Measurements from ENCODE around the gene SLC38A3. TPM values are rescaled to one million over a fixed set of nuclear protein-coding genes. Genes with fewer than 3 reads are reported as not detected.

The SLC38A3 gene
- total RNA-seq, 4 donors from 2014 or later: not detected

DNA sequence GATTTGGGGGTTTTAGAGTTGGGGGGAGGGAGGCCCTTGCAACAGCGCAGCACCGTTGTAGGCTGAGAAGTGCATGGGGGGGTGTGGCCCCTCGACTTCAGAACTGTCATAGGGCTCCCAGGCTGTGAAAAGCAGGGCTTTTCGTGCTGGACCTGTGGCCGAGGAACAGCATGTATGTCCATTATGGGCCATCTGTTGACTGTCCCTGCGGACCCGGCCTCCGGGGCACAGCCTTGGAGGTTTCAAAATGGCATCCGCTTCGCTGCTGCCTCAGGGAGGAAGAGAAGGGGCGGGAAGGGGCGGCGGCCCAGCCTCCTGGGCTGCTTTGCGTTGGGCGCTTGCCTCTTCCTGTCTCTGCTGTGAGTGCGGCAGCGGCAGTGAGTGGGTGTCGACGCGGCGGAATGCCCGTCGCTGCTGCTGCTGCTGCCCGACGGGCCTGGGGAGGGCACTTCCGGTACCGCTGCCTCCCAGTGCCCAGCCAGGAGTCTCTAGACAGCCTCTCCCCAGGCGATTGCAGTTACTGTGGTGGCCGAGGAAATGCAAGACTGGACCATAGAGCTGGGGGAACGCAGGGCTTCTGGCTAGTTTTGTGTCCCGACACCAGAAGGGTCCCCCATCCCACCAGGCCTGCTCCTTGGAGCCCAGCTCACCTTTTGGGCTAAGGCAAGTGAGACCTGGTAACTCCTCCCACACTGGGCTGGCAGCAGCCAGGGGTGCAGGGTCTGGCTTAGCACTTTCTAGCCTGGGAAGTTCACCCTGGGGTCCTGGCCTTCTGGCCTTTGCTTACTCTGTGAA is 32.9 kb downstream of the SLC38A3 start:
- H3K9me3 ChIP-seq: no peaks in the 10 kb centered on the region
- peak overlapping the region; percentile 90 to 98 (median 96) for H3K27ac ChIP-seq
- intact Hi-C loops (cut with DNase I): no loop called here
- TF ChIP-seq POLR2A (IDR thresholded peaks at IDR 0.05): peak in 3 of 4 donors; percentile 57 to 81 (median 67)
- TF ChIP-seq, protein P1, sequence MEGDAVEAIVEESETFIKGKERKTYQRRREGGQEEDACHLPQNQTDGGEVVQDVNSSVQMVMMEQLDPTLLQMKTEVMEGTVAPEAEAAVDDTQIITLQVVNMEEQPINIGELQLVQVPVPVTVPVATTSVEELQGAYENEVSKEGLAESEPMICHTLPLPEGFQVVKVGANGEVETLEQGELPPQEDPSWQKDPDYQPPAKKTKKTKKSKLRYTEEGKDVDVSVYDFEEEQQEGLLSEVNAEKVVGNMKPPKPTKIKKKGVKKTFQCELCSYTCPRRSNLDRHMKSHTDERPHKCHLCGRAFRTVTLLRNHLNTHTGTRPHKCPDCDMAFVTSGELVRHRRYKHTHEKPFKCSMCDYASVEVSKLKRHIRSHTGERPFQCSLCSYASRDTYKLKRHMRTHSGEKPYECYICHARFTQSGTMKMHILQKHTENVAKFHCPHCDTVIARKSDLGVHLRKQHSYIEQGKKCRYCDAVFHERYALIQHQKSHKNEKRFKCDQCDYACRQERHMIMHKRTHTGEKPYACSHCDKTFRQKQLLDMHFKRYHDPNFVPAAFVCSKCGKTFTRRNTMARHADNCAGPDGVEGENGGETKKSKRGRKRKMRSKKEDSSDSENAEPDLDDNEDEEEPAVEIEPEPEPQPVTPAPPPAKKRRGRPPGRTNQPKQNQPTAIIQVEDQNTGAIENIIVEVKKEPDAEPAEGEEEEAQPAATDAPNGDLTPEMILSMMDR (IDR thresholded peaks at IDR 0.05): no peak
- DNase-seq: peak; percentile 65
- whole genome bisulfite sequencing, 2 donors: 0 to 20% methylated on average over 1 of the region's 31 CpGs
- no peaks in the 10 kb centered on the region for H3K36me3 ChIP-seq
- peaks cover 54 to 82% (median 57%) of the 10 kb centered on the region in 3 donors for H3K4me1 ChIP-seq
- H3K27me3 ChIP-seq: no peaks in the 10 kb centered on the region
- peak overlapping the region; percentile 74 to 96 (median 88) for H3K4me3 ChIP-seq

DNA sequence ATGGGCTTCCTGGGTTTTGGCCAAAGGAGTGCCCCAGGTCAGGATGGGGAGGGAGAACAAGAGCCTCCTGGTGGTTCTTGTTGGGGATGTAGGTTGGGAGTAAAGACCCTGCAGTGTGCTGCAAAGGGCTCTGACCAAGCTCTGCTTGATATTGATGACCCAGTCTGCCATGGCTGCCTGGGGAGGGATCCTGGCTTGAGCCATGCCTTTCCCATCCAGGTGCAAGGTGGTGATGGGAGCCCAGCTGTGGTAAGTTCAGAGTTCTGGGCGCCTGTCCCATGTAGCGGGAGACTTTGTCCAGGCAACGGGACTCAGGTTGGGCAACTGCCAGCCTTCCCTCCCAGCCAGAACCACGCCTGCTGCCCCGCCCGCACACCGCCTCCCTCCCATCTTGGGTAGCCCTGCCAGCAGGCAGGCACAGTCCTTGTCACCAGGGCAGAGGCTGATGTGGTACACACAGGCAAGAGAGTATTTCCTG is 33.5 kb downstream of the SLC38A3 start:
- no peaks in the 10 kb centered on the region for H3K27me3 ChIP-seq
- H3K27ac ChIP-seq: peak overlapping the region; percentile 90 to 98 (median 96)
- DNase-seq: no peak
- intact Hi-C loops (cut with DNase I): no loop called here
- H3K9me3 ChIP-seq: no peaks in the 10 kb centered on the region
- no peaks in the 10 kb centered on the region for H3K36me3 ChIP-seq
- H3K4me3 ChIP-seq: peak overlapping the region; percentile 74 to 96 (median 88)
- peaks cover 61 to 88% (median 63%) of the 10 kb centered on the region in 3 donors for H3K4me1 ChIP-seq
- no CpG with 5 or more reads among the region's 7 CpGs for WGBS, 2 donors
- TF ChIP-seq POLR2A (IDR thresholded peaks at IDR 0.05): peak in 1 of 4 donors; percentile 14
- TF ChIP-seq, protein P1 (IDR thresholded peaks at IDR 0.05): no peak

DNA sequence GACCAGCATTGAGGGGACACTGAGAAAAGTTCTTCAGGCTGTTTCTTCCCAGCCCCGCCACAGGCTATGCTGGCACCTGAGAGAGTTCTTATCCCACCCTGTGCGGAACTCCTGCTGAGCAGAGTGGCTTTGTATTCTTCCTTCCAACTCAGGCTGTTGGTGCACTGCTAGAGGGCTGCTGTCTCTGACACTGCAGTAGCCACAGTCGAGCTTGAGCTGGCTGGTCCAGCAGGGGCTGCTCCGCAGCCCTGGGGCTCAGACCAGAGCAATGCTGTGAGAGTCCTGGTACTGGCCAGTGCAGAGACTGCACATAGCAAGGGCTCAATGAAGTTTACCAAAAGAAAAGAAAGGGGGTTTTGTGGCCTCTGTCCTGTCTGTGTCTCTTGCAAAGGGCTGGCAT is 34.6 kb downstream of the SLC38A3 start:
- Histone ChIP-seq H3K4me3 (peak overlapping the region in 2 of 4 donors; percentile 84 to 91), H3K27ac (peak overlapping the region; percentile 12 to 98 (median 94)), H3K36me3 (peaks cover 0 to 5% (median 0%) of the 10 kb centered on the region in 3 donors), H3K9me3 (no peaks in the 10 kb centered on the region), H3K27me3 (no peaks in the 10 kb centered on the region), H3K4me1 (peaks cover 62 to 93% (median 72%) of the 10 kb centered on the region in 3 donors)
- 53 to 100% methylated on average over 2 to 3 of the region's 4 CpGs for WGBS, 2 donors
- TF ChIP-seq, protein P1 (IDR thresholded peaks at IDR 0.05): no peak
- TF ChIP-seq POLR2A (IDR thresholded peaks at IDR 0.05): no peak
- DNase-seq: no peak
- intact Hi-C loops (cut with DNase I): no loop called here

DNA sequence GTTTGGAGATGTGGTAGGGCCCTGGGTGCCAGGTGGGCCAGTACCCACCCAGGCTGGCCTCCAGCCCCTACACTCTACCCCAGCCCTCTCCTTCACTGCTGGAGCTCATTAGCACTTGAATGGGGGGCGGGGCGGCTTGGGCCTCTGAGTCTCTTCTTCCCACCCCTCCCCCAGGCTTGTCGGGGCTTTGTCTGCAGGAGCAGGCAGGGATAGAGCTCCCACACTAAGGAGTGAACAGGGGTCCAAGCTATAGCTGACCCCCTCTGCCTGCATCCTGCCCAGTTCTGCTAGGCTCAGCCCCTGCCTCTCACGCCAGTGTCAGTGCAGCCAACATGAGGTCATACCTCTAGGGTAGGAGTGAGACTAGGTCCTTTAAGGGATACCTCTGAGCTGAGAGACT is 36.1 kb downstream of the SLC38A3 start:
- Histone ChIP-seq H3K36me3 (peaks cover 0 to 5% (median 0%) of the 10 kb centered on the region in 3 donors), H3K4me1 (peaks cover 73 to 99% (median 79%) of the 10 kb centered on the region in 3 donors), H3K27ac (peak overlapping the region; percentile 54 to 97 (median 92)), H3K4me3 (peak overlapping the region in 1 of 4 donors; percentile 33), H3K9me3 (no peaks in the 10 kb centered on the region), H3K27me3 (no peaks in the 10 kb centered on the region)
- intact Hi-C loops (cut with DNase I): no loop called here
- no peak for DNase-seq
- WGBS, 2 donors: no CpG with 5 or more reads among the region's 4 CpGs
- TF ChIP-seq POLR2A (IDR thresholded peaks at IDR 0.05): no peak
- TF ChIP-seq, protein P1 (IDR thresholded peaks at IDR 0.05): no peak

Measured in esophagus squamous epithelium (tissue), 5 donors.